PC-3 (cell line): Measurements from ENCODE around the gene ITSN1. TPM values are rescaled to one million over a fixed set of nuclear protein-coding genes. Genes with fewer than 3 reads are reported as not detected.

Experiments used
- ATAC-seq: fragments of 200-7000 bp; cut with Tn5 transposase; 2 replicates; pipeline ENCODE4 v1.9.1; 2020; ENCODE audit warnings: mild to moderate bottlenecking, moderate library complexity
- BruUV-seq: library from RNA; stranded (reverse); fragments of 400-500 nt; replicated peaks from 2 replicates; lab custom pipeline; 2021; lab: Mats Ljungman, UMichigan
- CTCF ChIA-PET: fragments of 300-600 bp; sonication (Branson Sonifier 250); formaldehyde crosslinking; loops from one replicate; lab custom pipeline; 2022; ENCODE audit warnings: antibody characterized with exemption; lab: Charles Lee
- POLR2A ChIA-PET: fragments of 300-600 bp; sonication (Branson Sonifier 250); formaldehyde crosslinking; loops from one replicate; lab custom pipeline; 2022; ENCODE audit warnings: antibody characterized with exemption; ENCODE audit not compliant: unreplicated experiment; lab: Charles Lee
- DNase-seq: peaks from one replicate; pipeline ENCODE4 v3.0.0-alpha.2; 2015
- H2AFZ ChIP-seq: fragments of 300-600 bp; sonication (generic); 2 replicates; pipeline ENCODE4 v1.6.0; 2016; ENCODE audit warnings: antibody characterized with exemption, low read length
- H3F3A ChIP-seq: fragments of 300-600 bp; sonication (generic); one replicate; pipeline ENCODE4 v1.6.0; 2017; ENCODE audit warnings: antibody characterized with exemption, low read length, control low read depth, mild to moderate bottlenecking; ENCODE audit not compliant: unreplicated experiment
- H3K27ac ChIP-seq: fragments of 300-600 bp; sonication (generic); 2 replicates; pipeline ENCODE4 v1.5.1; 2016; ENCODE audit warnings: mild to moderate bottlenecking, low read length
- H3K27me3 ChIP-seq: fragments of 300-600 bp; sonication (generic); 2 replicates; pipeline ENCODE4 v1.6.1; 2016; ENCODE audit warnings: low read length, mixed read lengths
- H3K36me3 ChIP-seq: fragments of 300-600 bp; sonication (generic); 2 replicates; pipeline ENCODE4 v1.6.1; 2016; ENCODE audit warnings: low read depth, mixed run types, low read length, mixed read lengths
- H3K4me1 ChIP-seq: fragments of 300-600 bp; sonication (generic); 2 replicates; pipeline ENCODE4 v1.5.1; 2016; ENCODE audit warnings: low read length; ENCODE audit not compliant: insufficient read depth
- H3K4me2 ChIP-seq: fragments of 300-600 bp; sonication (generic); 2 replicates; pipeline ENCODE4 v1.6.0; 2016; ENCODE audit warnings: low read length
- H3K4me3 ChIP-seq: fragments of 300-600 bp; sonication (generic); 2 replicates; pipeline ENCODE4 v1.5.1; 2016; ENCODE audit warnings: mild to moderate bottlenecking, low read length, mixed read lengths
- H3K79me2 ChIP-seq: fragments of 300-600 bp; sonication (generic); 2 replicates; pipeline ENCODE4 v1.6.1; 2017; ENCODE audit warnings: low read length, mixed read lengths
- H3K9ac ChIP-seq: fragments of 300-600 bp; sonication (generic); 2 replicates; pipeline ENCODE4 v1.6.0; 2016; ENCODE audit warnings: mild to moderate bottlenecking, low read length
- H3K9me2 ChIP-seq: fragments of 300-600 bp; sonication (generic); replicated peaks from 2 replicates; pipeline ENCODE4 v1.6.1; 2016; ENCODE audit warnings: mixed run types, low read length, mixed read lengths
- H3K9me3 ChIP-seq: fragments of 300-600 bp; sonication (generic); 2 replicates; pipeline ENCODE4 v1.6.1; 2016; ENCODE audit warnings: low read length, mixed read lengths
- H4K20me1 ChIP-seq: fragments of 300-600 bp; sonication (generic); 2 replicates; pipeline ENCODE4 v1.6.1; 2016; ENCODE audit warnings: low read length, mixed read lengths
- CTCF ChIP-seq: fragments of 300-600 bp; sonication (generic); conservative IDR thresholded peaks from 2 replicates; pipeline ENCODE4 v1.5.1; 2017; ENCODE audit warnings: antibody characterized with exemption, low read depth, mild to moderate bottlenecking, low read length
- EZH2 ChIP-seq: fragments of 300-600 bp; sonication (generic); IDR thresholded peaks from one replicate; pipeline ENCODE4 v1.6.1; 2017; ENCODE audit warnings: antibody characterized with exemption, mild to moderate bottlenecking, low read length; ENCODE audit not compliant: unreplicated experiment
- EZH2phosphoT487 ChIP-seq: fragments of 300-600 bp; sonication (generic); IDR thresholded peaks from 2 replicates; pipeline ENCODE4 v1.6.1; 2018; ENCODE audit warnings: mild to moderate bottlenecking, antibody characterized with exemption, low read length, borderline replicate concordance
- intact Hi-C: fragments of 100-400 bp; cut with micrococcal nuclease; formaldehyde crosslinking; loops from 2 replicates; pipeline ENCODE4 v1.9.0; 2023
- total RNA-seq: library from RNA; depleted of rRNA; stranded (reverse); fragments of >200 nt; gene quantifications from 2 replicates; pipeline ENCODE4 v1.2.3, GENCODE V29; 2014

ITSN1 gene
- total RNA-seq, 1 experiment from 2014 or later = 45.6 TPM

- TF ChIP-seq EZH2 = no peak
- TF ChIP-seq CTCF = no peak
- no peak for TF ChIP-seq EZH2phosphoT487
- H3K36me3 ChIP-seq = no peaks in the 10 kb centered on the region
- POLR2A ChIA-PET = no interaction called here
- DNase-seq = no peak
- no peak for ATAC-seq
- H3K27me3 ChIP-seq = no peaks in the 10 kb centered on the region
- H4K20me1 ChIP-seq = no peaks in the 10 kb centered on the region
- H2AFZ ChIP-seq = no peak overlapping the region
- no peaks in the 10 kb centered on the region for H3F3A ChIP-seq
- H3K9me2 ChIP-seq = no peaks in the 10 kb centered on the region
- no peak overlapping the region for H3K27ac ChIP-seq
- H3K9me3 ChIP-seq = no peaks in the 10 kb centered on the region
- H3K79me2 ChIP-seq = peaks cover 56% of the 10 kb centered on the region
- peaks cover 25% of the 10 kb centered on the region for H3K4me1 ChIP-seq
- H3K9ac ChIP-seq = no peak overlapping the region
- intact Hi-C loops = no loop called here
- no TSS peak for BruUV-seq
- CTCF ChIA-PET = no interaction called here
- H3K4me3 ChIP-seq = no peak overlapping the region
- no peak overlapping the region for H3K4me2 ChIP-seq
These were observed 44.1 kb downstream of the ITSN1 start for GRCh38 chr21:33686386-33686785.

GRCh38 chr21:33687634-33688033 lies 45.3 kb downstream of the ITSN1 start:
- ATAC-seq = peak; percentile 39; the same call in 1 of the 2 replicates
- Histone ChIP-seq H3F3A (no peaks in the 10 kb centered on the region), H3K4me1 (peaks cover 23% of the 10 kb centered on the region), H3K79me2 (peaks cover 48% of the 10 kb centered on the region), H3K9me3 (no peaks in the 10 kb centered on the region), H3K27ac (no peak overlapping the region), H3K36me3 (no peaks in the 10 kb centered on the region), H4K20me1 (no peaks in the 10 kb centered on the region), H3K4me2 (no peak overlapping the region), H3K4me3 (no peak overlapping the region), H2AFZ (no peak overlapping the region), H3K27me3 (no peaks in the 10 kb centered on the region), H3K9me2 (no peaks in the 10 kb centered on the region), H3K9ac (no peak overlapping the region)
- POLR2A ChIA-PET = no interaction called here
- BruUV-seq = no TSS peak
- TF ChIP-seq EZH2phosphoT487 (no peak), EZH2 (no peak), CTCF (no peak)
- intact Hi-C loops = loop anchor here (1.0 kb wide), 1 partner anchor 17 kb away; no protein-coding TSS in a partner anchor
- CTCF ChIA-PET = no interaction called here
- no peak for DNase-seq

GRCh38 chr21:33688353-33688752 lies 46.1 kb downstream of the ITSN1 start:
- H3F3A ChIP-seq = no peaks in the 10 kb centered on the region
- DNase-seq (no peak), ATAC-seq (no peak)
- no peak overlapping the region for H3K4me3 ChIP-seq
- H3K9ac ChIP-seq = no peak overlapping the region
- no peaks in the 10 kb centered on the region for H3K9me2 ChIP-seq
- peaks cover 16% of the 10 kb centered on the region for H3K4me1 ChIP-seq
- H4K20me1 ChIP-seq = no peaks in the 10 kb centered on the region
- no peak overlapping the region for H3K4me2 ChIP-seq
- H2AFZ ChIP-seq = no peak overlapping the region
- TF ChIP-seq EZH2 (no peak), CTCF (no peak)
- no peaks in the 10 kb centered on the region for H3K9me3 ChIP-seq
- intact Hi-C loops = no loop called here
- no peak overlapping the region for H3K27ac ChIP-seq
- no TSS peak for BruUV-seq
- H3K79me2 ChIP-seq = peaks cover 48% of the 10 kb centered on the region
- H3K36me3 ChIP-seq = no peaks in the 10 kb centered on the region
- ChIA-PET POLR2A (no interaction called here), CTCF (no interaction called here)
- no peaks in the 10 kb centered on the region for H3K27me3 ChIP-seq
